ENCODE results near the gene NT5C2.
A peak's percentile ranks its signal among the peaks of the same experiment; 100 is the strongest.

DNA sequence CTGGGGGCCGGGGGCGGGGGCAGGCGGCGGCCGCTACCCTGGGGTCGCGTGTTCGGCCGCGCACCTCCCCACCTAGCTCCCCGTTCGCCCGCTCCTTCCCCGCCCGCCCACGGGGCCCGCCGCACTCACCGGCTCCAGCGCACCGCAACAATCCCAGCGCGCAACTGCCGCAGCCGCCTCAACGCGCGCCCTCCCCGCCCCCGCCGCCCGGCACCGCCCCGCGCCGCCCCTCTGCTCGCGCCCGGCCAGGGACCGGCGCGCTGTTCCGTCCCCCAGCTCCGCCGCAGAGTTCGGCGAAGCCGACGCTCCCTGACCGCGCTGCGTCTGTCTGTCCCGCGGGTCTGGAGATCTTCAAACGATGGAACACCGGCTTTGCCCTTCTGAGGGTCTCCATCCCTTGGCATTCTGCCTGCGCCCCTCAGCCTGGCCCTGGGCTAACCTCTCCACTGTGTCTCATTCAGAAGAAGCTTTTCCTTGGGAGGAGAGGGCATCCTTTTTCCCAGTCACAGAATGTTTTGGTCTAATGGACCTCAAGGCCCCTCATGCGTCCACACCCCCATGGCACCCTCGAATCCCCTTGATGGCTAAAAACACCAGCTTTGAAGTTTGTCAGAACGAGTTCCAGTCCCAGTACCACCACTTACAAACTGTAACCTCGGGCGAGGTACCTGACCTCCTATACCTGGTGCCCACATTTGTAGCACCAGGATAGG, at the start of gene NT5C2:
- peak; percentile 80 to 83 for TF ChIP-seq POLR2A (IDR thresholded peaks at IDR 0.05)
- TF ChIP-seq, protein P1, sequence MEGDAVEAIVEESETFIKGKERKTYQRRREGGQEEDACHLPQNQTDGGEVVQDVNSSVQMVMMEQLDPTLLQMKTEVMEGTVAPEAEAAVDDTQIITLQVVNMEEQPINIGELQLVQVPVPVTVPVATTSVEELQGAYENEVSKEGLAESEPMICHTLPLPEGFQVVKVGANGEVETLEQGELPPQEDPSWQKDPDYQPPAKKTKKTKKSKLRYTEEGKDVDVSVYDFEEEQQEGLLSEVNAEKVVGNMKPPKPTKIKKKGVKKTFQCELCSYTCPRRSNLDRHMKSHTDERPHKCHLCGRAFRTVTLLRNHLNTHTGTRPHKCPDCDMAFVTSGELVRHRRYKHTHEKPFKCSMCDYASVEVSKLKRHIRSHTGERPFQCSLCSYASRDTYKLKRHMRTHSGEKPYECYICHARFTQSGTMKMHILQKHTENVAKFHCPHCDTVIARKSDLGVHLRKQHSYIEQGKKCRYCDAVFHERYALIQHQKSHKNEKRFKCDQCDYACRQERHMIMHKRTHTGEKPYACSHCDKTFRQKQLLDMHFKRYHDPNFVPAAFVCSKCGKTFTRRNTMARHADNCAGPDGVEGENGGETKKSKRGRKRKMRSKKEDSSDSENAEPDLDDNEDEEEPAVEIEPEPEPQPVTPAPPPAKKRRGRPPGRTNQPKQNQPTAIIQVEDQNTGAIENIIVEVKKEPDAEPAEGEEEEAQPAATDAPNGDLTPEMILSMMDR (IDR thresholded peaks at IDR 0.05 in 4 of 5, conservative IDR thresholded peaks at IDR 0.05 in 1 of 5), result peak in 1 of 5 experiments; percentile 13
